HG02623 (cell line): ENCODE measurements around the gene PRDM7.
"Not testable (repeated sequence)": the region's sequence is repeated elsewhere in the genome, so short reads cannot be mapped to it uniquely, and the experiment has no call there.

Experiments
- ATAC-seq: cut with Tn5 transposase; IDR thresholded peaks from one replicate; pipeline ENCODE4 v1.9.1; 2021; ENCODE audit warnings: moderate library complexity; ENCODE audit not compliant: unreplicated experiment

PRDM7 gene

GRCh38 chr16:90072442-90073105, 4.6 kb downstream of the PRDM7 start:
- no peak for ATAC-seq

- no peak for ATAC-seq
Measured at GRCh38 chr16:90070440-90070839, 6.7 kb downstream of the PRDM7 start.

- no peak for ATAC-seq
Measured at GRCh38 chr16:90061437-90061836, 15.7 kb downstream of the PRDM7 start.

DNA sequence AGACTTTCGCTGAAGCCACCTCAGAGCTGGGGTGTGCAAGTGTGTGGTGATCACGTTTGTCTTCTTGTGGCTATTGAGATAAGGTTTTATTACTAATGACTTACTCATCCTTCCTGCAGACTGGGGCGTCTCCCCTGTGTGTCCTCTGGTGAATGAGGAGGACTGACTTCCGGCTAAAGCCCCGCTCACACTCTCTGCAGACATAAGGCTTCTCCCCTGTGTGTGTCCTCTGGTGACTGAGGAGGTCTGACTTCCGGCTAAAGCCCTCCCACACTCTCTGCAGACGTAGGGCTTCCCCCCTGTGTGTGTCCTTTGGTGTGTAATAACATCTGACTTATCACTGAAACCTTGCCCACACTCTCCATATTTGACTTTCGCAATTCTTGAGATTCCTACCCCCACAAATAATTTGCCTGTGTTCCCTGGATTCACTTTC, 19.4 kb downstream of the PRDM7 start:
- ATAC-seq, result no peak

DNA sequence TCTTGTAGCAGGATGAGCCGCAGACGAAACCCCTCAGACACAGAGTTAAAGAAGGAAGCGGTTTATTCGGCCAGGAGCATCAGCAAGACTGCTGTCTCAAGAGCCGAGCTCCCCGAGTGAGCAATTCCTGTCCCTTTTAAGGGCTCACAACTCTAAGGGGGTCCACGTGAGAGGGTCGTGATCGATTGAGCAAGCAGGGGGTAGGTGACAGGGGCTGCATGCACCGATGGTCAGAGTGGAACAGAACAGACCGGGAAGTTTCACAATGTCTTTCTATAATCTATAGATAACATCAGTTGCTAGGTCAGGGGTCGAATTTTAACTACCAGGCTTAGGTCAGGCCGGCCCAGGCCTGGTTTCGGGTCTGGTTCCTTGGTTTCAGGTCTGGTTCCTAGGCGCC, 20.6 kb downstream of the PRDM7 start:
- not testable (repeated sequence) for ATAC-seq

- no peak for ATAC-seq
Measured at GRCh38 chr16:90055371-90055770, 21.8 kb downstream of the PRDM7 start.

DNA sequence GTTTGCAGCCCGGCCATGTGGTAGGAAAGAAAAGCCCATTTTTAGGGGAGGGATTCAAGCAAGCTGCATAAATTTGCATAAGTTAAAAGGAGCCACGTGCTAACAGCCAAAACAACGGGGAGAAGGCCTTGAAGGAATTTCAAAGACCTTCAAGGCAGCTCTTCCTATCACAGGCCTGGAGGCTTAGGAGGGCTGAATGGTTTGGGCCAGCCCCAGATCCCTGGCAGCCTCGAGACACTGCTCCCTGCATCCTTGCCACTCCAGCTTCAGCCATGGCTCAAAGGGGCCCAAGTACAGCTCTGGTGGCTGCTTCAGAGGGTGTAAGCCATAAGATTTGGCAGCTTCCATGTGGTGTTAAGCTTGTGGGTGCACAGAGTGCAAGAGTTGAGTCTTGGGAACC, 22.6 kb downstream of the PRDM7 start:
- ATAC-seq, result no peak

GRCh38 chr16:90053902-90054500, 23.1 kb downstream of the PRDM7 start:
- no peak for ATAC-seq

GRCh38 chr16:90050969-90051368, 26.2 kb downstream of the PRDM7 start:
- ATAC-seq, result no peak

DNA sequence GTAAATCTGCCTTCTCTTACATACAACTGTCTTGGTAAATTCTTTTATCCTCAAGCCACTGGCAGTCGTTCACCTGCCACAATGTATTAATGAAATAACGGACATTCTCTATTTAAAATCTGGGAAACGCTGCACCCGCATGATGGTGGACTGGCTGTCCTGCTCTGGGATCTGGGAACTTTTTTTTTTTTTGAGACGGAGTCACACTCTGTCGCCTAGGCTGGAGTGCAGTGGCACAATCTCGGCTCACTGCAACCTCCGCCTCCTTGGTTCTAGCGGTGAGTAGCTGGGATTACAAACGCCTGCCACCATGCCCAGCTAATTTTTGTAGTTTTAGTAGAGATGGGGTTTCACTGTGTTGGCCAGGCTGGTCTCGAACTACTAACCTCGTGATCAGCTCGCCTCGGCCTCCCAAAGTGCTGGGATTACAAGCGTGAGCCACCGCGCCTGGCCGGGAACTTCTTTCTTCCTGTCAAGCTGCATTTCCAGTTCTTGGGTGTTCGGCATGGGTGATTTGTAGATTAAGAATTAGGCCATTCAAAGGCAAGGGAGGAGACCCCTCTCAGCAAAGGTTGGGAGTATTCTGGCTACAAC, 28.3 kb downstream of the PRDM7 start:
- ATAC-seq, result no peak

DNA sequence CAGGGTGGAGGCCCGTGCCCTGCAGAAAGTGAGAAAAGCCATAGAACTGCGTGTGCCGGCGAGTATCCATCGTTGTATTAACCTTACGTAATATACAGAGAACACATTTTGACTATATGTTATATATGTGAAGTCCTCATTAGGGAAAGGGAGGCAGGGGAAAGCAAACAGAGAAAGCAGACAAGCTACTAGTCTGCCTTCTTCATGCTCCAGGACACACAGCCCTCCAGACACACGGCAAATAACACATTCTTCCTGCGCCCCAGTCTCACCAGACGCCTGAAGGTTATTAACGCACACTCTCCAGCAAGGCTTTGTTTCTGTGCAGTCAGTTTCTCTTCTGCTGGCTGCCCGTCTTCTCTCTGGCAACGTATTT, 28.8 kb downstream of the PRDM7 start:
- ATAC-seq, result no peak

DNA sequence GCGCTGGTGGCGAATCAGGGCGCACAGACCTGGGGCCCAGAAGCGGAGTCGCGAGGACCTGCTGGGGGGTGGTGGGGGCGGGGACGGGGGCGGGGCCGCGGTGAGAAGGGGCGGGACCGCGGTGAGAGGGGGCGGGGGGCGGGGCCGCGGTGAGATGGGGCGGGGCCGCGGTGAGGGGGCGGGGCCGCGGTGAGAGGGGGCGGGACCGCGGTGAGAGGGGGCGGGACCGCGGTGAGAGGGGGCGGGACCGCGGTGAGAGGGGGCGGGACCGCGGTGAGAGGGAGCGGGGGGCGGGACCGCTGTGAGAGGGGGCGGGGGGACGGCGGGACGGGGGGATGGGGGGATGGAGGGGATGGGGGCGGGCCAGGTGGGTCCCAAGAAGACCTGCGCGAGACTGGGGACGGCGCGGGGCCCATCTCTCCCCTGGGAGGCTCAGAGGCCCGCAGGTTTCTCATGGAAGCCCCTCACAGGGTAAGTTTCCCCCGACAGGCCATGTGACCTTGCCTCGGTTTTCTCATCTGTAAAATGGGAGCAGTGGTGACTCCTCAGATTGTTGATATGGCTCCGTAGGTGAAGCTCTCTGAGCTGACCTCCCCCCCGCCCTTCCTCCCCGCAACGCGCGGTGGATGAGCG, 29.3 kb downstream of the PRDM7 start:
- no peak for ATAC-seq

DNA sequence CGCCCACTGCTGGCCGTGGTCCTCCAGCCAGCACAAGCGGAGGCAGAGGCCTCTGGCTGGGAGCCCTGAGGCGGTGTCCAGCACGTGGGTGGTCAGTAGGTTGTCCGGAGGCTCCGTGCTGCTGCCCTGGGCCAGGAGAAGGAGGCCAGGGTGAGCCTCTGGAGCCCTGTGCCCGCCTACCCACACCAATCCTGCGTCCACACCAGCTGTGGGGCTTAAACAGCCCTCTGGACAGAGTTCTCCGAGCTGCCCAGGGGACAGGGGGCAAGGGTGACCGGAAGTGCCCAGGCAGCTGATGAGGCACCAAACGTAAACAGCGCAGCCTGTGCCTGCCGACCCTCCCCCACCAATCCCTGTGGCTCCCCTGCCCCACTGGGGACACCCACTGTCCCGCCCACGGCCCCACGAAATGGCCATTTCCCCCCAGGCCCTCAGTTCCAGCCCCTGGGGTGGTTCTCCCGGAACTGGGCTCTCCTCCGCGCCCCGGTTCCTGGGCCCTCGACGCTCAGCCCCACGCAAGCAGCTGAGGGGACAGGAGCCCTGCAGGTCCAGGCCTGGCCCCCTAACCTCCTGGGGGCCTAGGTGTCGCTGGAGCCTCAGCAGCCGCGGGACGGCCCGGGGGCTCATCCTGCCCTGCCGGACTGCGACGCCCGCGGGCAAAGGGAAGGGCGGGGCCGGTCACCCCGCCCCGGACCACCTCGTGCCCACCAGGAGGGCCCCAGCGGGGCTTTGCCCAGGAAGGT, 30.0 kb downstream of the PRDM7 start:
- ATAC-seq, result no peak

DNA sequence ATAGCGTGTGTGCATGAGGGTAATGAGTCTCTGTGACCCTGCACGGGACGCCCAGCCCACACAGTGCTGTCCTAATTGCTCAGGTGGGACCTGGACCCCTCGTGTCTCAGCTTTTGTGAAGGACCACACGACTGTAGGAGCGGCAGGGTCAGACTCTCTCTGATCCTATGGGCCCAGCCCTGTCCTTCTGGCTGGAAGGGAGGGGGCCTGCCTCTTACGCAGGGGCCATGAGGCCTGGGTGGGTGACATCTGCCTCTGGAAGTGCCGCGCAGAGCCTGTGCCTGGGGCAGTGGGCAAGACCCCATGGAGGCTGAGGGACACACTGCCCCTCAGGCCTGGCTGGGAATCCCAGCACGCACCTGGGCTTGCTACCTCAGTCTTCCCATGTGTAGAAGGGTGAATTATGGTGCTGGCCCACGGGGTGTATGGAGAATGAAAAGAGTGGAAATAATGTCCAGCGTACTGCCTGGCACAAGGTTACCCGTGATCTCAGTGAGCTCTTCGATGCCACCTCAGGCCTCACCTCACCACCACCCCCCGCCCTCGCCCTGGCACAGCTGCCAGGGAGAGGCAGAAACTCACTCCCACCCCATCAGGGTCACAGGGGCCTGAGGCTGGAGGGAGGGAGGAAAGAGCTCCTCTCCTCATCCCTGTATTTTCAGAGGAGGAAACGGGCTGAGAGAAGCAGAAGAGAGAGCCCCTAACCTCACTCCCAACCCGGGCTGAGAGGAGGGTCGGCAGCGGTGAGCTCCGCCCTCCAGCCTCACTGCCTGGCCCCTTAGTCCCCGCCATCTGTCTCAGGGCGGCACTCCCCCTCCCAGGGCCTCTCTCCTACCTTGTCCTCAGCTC, 30.8 kb downstream of the PRDM7 start:
- no peak for ATAC-seq

DNA sequence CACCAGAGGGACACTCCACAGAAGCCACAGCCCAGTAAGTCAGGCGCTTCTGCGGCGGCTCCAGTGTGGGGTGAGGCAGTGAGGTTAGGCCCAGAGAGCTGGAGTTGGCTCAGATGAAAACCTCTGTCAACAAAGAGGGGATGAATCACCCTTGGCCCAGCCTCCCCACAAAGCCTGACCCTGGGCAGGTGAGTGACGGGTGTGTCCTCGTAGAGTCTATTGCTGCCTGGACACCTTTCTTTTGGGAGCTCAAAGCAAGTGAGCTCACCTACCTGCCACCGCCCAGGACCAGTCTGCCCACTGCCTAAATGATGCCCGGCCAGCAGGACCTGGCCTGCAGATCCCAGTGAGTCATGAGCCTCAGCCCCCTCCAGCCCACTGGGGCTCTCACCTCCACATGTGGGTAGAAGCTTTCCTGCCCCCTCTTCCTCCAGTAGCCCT, 33.0 kb downstream of the PRDM7 start:
- ATAC-seq, result no peak

- no peak for ATAC-seq
Measured at GRCh38 chr16:90043526-90043925, 33.6 kb downstream of the PRDM7 start.

GRCh38 chr16:90042946-90043514, 34.1 kb downstream of the PRDM7 start:
- no peak for ATAC-seq

GRCh38 chr16:90041896-90042473, 35.1 kb downstream of the PRDM7 start:
- ATAC-seq, result no peak

- no peak for ATAC-seq
Measured at GRCh38 chr16:90040152-90041023, 36.7 kb downstream of the PRDM7 start.
